GM18511 (cell line): ENCODE measurements around the gene COL20A1.
"Not testable (repeated sequence)": the region's sequence is repeated elsewhere in the genome, so short reads cannot be mapped to it uniquely, and the experiment has no call there.

Experiments used
- ATAC-seq: cut with Tn5 transposase; IDR thresholded peaks from one replicate; pipeline ENCODE4 v1.9.1; 2021; ENCODE audit warnings: mild to moderate bottlenecking, moderate library complexity; ENCODE audit not compliant: unreplicated experiment

COL20A1 gene

DNA sequence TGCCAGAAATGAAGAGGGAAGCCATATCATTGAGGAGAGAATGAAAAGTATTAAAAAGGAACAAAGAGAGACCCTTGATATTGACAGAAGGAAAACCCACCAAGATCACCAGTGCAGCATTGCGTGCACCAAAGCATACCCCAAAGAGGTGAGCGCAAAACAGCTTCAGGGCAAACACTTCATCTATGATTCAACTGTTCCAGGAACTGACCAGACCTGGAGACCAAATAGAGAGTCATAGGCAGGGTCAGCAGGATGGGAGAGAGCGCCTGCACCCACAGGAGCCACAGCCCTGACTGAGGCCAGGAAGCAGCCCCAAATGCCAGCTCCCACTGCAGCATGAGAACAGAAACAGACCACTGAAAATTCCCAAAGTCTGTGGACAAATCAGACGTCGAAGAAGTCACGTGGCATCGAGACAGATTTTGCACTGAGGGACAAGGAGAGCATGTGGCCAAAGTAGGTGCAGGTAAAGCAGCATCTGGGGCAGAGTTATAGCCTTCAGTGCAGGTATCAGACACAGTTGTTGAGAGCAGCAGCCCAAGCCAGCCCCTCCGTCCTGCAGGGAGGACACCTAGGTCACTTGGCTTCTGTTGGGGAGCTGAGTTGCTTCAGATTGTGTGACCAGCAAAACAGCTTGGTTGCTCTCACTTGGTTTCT lies 38.9 kb downstream of the COL20A1 start:
- ATAC-seq = no peak

DNA sequence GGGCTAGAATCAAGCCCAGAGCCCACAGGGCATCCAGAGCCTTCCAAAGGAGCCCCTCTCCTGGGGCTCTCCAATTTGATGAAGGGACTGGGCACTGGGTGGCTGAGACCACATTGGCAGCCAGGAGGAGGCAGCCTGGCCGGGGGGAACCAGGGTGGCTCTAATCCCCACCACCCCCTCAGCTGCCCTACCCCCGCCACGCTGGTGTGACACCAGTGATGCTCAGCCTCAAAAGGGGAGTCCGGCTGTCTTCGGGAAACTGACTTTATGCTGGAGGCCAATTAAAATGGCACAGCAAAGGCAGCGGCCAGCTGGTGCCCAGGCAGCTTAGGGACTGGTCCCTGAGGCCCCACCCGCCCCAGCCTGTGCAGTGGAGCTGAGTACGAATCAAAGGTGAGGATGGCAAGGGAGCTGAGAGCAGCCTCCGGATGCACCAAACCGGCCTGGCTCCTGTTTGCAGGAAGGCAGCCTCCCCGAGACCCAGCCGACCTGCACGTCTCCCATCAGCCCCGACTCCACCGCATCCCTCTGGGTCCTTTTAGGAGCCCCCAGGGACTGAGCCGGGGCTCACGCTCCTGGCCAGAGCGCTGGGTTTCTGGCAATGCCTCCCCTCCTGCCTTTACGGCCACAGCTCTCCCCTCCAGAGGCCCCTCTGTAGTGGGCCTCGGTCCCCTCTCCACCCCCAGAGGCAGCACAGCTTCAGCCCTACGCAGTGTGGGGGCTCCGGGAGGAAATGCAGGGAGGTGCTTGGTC lies 39.7 kb downstream of the COL20A1 start:
- no peak for ATAC-seq

DNA sequence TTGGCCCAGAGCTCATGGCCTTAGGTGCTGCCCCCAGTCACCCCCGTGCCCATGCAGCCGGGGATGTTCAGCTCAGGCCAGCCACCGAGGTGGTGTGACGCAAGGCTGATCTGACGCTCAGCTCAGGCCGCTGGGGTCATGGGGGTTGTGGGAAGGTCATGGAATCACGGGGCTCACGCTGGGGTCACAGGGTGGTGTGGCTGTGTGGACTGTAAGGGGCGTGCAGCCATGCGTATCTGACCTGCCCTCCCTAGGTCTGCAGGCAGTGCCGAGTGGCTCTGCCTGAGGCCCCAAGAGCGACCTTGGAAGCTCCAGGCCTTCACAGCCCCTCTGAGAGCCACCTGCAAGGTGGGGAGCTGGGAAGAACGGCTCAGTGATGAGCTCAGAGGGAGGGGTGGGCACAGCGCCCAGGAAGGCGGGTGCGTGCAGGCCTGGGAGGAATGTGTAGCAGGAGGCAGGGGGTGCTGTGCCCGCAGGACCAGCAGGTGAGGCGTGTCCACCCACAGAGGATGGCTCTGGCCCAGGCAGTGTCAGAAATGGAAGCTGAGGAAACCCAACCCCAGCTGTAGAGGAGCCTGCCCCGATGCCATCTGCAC lies 40.4 kb downstream of the COL20A1 start:
- ATAC-seq = no peak

DNA sequence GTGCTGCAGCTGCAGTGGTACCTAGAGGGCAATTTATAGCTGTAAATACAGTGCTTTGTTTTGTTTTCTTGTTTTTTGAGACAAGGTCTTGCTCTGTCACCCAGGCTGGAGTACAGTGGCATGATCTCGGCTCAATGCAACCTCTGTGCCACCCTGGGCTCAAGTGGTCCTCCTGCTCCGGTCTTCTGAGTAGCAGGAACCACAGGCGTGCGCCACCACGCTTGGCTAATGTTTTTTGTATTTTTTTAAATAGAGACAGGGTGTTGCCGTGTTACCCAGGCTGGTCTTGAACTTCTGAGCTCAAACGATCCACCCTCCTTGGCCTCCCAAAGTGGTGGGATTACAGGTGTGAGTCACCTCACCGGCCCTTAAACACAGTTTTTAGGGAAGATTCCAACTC lies 41.4 kb downstream of the COL20A1 start:
- no peak for ATAC-seq

DNA sequence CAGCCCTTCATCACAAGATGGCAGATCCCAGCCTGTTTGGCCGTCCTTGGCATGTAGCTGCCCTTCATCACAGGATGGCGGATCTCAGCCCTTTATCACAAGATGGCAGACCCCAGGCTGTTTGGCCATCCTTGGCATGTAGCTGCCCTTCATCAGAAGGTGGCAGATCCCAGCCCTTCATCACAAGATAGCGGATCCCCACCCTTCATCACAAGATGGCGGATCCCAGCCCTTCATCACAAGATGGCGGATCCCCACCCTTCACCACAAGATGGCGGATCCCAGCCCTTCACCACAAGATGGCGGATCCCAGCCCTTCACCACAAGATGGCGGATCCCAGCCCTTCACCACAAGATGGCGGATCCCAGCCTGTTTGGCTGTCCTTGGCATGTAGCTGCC lies 42.1 kb downstream of the COL20A1 start:
- not testable (repeated sequence) for ATAC-seq

DNA sequence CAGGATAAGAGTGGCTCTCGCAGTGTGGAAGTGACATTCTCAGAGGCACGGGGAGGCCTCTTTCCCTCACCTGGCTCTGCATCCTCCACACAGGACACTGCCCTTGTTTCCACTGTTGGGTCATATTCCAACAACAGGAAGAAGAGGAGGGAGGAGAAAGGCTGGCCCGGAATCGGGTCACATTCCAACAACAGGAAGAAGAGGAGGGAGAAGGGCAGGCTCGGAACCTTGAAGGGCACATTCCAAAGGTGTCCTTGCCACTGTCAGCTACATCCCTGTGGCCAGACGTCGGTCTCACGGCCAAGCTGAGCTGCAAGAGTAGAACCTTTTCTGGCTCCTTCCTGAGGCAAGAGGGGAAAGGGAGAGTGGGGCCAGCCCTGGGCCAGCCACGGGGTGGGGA lies 42.7 kb downstream of the COL20A1 start:
- ATAC-seq = no peak

DNA sequence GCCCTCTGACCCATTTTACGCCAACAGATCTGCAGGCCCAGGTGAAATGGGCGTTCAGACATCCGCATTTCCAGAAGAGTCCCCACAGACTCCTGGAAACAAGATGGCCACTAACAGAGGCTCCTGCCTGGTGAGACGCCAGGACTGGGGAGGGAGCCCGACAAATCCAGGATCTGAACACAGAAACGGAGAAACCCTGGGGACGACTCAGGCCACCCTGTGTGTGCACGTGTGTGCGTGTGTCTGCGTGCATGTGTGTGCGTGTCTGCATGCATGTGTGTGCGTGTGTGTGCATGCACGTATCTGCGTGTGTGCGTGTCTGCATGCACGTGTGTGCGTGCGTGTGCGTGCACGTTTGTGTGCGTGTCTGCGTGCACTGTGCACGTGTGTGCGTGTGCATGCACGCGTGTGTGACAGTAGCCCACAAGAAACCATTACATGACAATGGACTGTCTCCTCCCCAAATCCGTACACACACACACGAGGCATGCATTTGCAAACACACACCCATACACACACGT lies 43.3 kb downstream of the COL20A1 start:
- no peak for ATAC-seq

DNA sequence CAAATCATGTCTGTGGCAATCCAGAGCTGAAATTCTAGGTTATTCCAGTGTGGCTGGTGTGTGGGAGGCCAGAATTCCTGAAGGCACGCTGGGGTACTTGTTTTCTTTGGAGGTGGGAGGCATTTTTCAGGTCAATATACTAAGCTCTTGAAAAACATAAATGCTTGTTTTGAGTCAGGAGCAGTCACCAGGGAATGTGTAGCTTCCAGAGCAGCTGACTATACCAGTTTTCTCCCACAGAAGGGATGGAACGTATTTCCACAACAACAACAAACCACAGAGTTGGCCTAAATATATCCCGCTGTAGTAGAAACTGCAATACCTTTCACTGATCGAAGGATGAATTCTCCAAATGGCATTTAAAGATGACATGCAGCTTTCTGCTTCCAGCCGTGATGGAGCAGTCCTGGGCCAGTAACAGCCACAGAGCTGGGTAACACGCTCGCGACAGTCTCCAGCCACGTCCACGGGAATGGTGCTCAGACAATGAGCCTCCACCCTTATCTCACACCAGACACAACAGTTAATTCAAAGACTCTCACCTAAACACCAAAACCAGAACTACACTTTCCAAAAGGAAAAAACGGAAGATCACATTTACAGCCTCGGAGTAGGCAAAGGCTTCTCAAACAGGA lies 44.9 kb downstream of the COL20A1 start:
- no peak for ATAC-seq

DNA sequence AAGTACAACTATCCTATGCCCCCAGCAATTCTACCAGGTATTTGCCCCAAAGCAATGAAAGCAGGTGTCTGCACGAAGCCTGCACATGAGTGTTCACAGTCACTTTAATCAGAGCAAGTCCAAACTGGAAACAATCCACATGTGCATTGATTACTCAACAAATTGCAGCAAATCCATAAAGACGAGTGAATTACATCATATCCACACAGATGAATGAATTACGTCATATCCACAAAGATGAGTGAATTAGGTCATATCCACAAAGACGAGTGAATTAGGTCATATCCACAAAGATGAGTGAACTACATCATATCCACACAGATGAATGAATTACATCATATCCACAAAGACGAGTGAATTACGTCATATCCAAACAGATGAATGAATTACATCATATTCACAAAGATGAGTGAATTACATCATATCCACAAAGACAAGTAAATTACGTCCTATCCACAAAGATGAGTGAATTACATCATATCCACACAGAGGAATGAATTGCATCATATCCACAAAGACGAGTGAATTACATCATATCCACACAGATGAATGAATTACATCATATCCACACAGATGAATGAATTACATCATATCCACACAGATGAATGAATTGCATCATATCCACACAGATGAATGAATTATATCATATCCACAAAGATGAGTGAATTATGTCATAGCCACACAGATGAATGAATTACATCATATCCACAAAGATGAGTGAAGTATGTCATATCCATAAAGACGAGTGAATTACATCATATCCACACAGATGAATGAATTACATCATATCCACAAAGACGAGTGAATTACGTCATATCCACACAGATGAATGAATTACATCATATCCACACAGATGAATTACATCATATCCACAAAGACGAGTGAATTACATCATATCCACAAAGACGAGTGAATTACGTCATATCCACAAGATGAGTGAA lies 46.4 kb downstream of the COL20A1 start:
- ATAC-seq = not testable (repeated sequence)

DNA sequence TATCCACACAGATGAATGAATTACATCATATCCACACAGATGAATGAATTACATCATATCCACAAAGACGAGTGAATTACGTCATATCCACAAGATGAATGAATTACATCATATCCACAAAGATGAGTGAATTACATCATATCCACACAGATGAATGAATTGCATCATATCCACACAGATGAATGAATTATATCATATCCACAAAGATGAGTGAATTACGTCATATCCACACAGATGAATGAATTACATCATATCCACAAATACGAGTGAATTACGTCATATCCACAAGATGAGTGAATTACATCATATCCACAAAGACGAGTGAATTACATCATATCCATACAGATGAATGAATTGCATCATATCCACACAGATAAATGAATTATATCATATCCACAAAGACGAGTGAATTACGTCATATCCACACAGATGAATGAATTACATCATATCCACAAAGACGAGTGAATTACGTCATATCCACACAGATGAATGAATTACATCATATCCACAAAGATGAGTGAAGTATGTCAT lies 47.2 kb downstream of the COL20A1 start:
- ATAC-seq = not testable (repeated sequence)

DNA sequence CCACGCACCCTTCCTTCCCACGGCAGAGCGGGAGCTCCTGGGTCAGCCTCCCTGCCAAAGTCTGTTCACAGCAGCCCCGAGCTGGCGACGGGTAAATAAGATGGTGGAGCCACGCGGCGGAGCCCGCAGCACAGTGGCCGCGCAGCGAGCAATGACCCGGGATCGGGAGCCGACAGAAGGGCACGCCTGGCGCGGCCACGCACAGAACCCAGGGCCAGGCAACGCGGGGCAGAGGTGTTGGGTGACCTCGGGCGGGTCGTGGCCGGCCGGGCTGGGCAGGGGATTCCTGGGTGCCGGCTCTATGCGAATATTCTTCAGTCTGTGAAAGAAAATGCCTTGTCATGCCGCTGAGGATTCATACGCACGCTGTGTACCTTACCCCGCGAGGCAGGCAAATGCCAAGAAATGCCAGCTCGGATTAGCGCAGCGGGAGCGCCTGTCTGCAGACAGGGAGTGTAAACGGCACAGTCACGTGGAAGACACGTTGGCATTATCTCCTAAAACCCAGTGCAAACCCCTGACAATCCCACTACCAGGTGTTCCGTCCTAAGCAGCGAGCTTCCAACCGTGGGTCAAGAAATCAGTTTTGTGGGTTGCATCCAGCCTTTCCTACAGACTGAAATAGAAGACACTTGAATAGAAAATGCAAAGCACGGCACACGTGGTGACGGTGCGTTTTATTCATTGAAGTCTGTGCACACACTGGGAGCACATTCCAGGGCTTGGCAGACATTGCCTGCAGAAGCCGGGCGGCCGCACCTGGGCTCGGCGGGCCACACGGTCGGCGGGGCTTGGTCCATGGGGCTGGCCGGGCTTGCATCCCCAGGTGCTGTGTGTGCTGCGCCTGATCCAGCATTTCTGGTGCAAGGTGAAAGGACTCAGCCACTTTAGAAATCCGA lies 49.8 kb downstream of the COL20A1 start:
- ATAC-seq = no peak

DNA sequence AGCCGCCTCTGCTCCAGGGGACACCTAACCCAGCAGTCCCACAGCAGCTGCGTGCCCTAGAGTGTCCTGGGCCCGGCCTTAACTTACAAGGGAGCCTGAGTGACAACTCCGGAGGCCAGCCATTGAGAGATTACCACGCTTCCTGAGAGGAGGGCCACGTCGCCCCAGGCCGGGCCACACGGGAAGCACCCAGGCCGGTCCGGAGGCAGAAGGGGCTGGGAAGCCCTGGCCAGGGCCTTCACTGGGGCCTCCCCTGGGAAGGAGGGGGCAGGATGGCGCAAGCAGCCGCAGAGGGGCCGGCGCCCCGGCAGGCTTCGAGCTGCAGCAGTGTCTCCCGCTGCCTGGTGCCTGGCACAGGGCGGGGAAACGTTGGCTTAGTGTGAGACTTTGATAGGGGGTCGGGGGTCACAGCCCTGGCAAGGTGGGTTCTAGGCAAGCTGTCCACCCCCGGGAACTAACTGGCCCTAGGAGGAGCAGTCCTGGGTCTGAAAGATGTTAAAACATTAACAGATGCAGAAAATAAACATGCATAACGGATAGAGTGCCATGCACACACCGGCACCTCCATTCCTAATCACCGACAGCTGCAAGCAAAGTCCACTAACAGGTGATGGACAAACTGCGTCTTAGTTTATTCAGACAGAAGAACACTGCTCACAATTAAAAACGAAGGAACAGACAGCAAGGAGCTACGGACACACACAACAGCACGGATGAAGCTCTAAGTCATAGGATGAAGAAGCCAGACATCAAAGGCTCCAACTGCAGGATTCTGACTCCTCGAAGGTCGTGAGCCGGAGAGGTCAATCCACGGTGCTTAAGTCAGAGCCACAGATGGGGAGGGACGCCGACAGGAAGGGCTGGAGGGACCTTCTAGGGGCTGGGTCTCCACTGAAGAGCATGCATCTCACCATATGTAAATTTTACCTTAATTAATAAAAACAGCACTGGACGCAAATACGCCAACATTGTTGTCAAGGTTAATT lies 50.8 kb downstream of the COL20A1 start:
- ATAC-seq = no peak

DNA sequence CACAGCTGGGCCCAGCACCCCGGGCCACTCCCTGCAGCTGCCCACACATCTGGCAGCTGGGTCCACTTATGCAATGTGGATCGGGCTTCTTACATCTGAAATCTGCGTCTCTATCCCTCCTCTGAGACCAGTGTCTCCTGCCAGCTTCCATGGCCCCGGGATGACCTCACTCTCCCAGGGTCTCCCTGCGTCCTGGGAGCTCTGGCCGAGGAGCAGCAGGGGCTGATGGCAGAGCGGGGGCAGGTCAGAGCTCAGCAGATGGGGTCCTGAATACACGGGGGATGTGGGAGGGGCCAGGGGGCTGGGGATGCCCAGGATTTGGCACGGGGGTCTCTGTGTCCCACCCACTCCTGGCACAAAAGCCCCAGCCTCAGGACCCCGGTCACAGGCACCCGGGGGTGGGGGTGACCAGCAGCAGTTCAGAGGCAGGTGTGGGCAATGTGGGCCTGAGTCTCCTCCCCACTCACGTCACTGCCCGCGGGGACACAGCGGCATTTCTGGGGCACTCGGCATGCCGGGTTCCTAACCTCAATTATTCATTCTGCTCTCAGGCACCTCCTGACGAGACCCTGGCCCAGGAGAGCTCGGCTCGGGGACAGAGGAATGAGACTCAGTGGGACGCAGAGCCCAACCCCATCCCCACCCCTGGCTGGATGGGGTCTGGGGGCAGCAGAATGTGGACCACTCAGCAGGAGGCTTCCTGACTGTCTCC lies 51.8 kb downstream of the COL20A1 start:
- ATAC-seq = no peak

DNA sequence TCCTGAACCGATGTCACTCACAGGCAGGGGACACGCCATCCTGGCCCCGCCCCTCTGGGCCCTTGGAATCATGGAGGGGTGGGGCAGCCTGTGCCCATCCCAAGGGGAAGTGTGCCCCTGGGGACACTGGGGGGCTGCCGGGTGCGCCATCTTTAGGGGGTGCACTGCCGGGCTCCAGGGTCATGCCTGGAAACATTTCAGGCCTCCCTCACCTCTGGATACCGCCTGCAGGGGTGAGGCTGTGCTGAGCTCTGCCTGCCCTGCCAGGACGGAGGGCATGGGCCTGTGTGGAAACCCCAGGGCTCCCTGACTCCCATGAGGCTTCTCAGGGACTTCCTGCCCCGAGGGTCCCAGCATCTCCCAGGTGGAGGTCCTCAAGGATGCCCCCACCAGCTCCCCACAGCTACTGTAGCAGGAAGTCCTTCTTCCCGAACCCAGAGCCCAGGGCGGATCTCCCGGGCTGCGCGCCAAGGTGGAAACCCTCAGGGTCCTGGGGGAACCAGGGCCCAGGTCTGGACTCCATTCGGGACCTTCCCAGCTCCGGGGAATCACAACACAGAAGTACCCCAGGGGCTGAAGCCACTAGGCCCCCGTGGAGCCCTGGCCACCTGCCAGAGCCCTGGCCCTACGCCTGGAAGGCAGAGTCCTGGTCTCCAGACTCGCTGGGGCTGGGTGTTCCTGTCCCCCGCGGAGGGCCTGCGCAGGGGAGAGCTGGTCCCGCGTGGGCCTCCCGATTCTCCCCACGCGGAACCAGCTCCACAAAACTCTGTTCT lies 52.5 kb downstream of the COL20A1 start:
- no peak for ATAC-seq

DNA sequence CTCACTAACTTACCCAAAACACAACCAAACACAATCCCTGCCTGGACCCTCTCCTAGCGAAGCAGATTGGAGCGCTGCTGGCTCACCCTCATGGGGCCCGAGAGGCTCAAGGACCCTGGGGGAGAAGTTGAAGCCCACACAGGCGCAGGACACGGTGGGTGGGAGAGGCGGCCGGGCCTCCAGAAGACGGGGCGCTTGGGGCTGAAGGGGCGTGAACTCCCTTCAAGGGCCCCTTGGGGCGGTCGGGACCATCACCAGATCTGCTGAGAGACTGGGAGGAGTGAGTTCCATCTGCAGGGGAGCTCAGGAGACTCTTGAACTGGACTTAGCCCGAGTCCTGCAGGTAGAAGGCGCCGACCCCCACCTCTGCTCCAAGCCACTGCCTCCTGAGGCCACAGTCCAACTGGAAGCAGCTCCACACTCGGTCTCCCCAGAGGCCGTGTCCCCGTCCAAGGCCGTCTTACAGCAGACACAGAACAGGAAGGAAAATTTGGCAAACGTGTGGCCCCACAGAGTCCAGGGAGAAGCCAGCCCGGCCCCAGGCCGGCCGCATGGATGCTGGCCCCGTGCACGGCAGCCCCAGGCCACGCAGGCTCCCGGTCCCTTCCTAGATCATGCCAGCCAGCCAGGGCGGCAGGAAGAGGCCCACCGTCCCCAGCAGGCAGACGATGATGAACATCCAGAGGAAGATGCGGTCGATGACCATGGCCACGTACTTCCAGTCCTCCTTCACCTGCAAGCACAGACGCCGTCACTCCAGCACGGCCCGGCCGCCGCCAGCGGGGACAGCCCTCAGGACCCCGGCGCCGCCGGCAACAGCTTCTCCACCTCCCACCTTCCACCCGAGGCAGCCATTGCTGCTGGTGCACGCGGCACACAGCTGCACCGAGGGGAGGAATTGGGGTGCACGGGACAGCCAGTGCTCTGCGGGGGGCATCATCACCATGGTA lies 53.4 kb downstream of the COL20A1 start:
- ATAC-seq = no peak
